Lower leg skin (tissue), 4 donors: Measurements from ENCODE around the gene CLUH. TPM values are rescaled to one million over a fixed set of nuclear protein-coding genes. Genes with fewer than 3 reads are reported as not detected.

Source experiments
- DNase-seq, 2 donors: peaks; one replicate each; pipeline ENCODE4 v3.0.0-alpha.2; 2019; ENCODE audit warnings: low spot score in 2 of 2
- H3K4me3 ChIP-seq: fragments of 200-600 bp; sonication (generic); 2 replicates; pipeline ENCODE4 v1.5.1; 2017; ENCODE audit warnings: mild to moderate bottlenecking, low read depth; ENCODE audit not compliant: poor library complexity, severe bottlenecking
- POLR2A ChIP-seq, 2 donors: fragments of 450-650 bp; IDR thresholded peaks; one replicate each; pipeline ENCODE4 v1.6.1; 2016 to 2017; ENCODE audit warnings: antibody characterized with exemption in 2 of 2, mild to moderate bottlenecking in 1 of 2, moderate library complexity in 1 of 2
- WGBS, 2 donors: methylation state at CpG; one replicate each; pipeline ENCODE4 v1.1.5; 2018; 5-methylcytosine and 5-hydroxymethylcytosine counted together
- intact Hi-C: fragments of 100-400 bp; cut with DNase I; formaldehyde crosslinking; loops from one replicate; pipeline ENCODE4 v1.15.0; 2023; ENCODE audit warnings: low total_unique reads
- total RNA-seq, 4 donors: library from RNA; depleted of rRNA; stranded (reverse); fragments of >200 nt; gene quantifications; one replicate each; pipeline ENCODE4 v1.1.0, GENCODE V29; 2016
- TF ChIP-seq, protein P1 (sequence below), 3 donors: fragments of 450-650 bp; IDR thresholded peaks; one replicate each; pipeline ENCODE4 v1.5.1; 2016; ENCODE audit warnings: antibody characterized with exemption in 3 of 3, mild to moderate bottlenecking in 3 of 3, moderate library complexity in 2 of 3

CLUH gene
- 100 to 1,000 TPM in 3 of 4 donors, 10 to 100 TPM in 1; 99.3 to 178 (median 117) TPM for total RNA-seq

DNA sequence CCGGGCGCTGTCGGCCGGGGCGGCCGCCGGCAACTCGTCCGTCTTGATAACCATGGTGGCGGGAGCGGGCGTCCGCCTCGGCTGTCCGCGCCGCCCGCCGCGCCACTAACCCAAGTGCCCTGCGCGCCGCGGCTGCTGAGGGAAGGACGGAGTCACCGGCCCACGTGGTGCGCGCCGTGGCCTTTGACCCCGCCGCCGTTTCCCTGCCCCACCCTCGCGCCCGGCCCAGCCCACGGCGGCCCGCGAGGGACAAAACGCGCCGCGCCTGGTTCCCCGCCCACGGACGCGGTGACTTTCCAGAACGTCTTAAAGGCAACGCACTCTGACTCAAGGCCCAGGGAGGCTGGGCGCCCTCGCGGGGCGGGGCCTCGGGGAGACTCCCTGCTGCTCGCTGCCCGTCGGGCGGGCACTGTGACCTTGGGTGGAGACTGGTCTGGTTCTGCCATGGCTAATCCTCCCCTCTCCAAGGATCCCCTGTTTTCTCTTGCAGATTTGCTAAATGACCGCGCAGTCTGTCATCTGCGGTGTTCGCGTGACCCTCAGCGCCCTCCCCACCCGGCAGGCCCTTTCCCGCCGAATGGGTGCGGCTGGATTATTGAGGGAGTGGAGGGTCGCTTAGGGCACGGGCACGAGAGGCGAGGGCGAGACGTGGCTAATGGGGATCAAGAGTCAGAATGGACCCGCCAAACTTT lies at the start of gene CLUH:
TSS of gene CLUH (minus strand) at position 157 of the 692 bp plus-strand sequence. CDS start at position 54, 103 bp downstream.
- peak; percentile 96 to 99 for DNase-seq
- WGBS, 2 donors, result 2% methylated on average over 25 to 26 of the region's 76 CpGs
- intact Hi-C loops, result no loop called here
- peak within 1 kb of the TSS; percentile 61 for H3K4me3 ChIP-seq
- TF ChIP-seq, protein P1, sequence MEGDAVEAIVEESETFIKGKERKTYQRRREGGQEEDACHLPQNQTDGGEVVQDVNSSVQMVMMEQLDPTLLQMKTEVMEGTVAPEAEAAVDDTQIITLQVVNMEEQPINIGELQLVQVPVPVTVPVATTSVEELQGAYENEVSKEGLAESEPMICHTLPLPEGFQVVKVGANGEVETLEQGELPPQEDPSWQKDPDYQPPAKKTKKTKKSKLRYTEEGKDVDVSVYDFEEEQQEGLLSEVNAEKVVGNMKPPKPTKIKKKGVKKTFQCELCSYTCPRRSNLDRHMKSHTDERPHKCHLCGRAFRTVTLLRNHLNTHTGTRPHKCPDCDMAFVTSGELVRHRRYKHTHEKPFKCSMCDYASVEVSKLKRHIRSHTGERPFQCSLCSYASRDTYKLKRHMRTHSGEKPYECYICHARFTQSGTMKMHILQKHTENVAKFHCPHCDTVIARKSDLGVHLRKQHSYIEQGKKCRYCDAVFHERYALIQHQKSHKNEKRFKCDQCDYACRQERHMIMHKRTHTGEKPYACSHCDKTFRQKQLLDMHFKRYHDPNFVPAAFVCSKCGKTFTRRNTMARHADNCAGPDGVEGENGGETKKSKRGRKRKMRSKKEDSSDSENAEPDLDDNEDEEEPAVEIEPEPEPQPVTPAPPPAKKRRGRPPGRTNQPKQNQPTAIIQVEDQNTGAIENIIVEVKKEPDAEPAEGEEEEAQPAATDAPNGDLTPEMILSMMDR (IDR thresholded peaks at IDR 0.05), result no peak
- no peak for TF ChIP-seq POLR2A (IDR thresholded peaks at IDR 0.05)

DNA sequence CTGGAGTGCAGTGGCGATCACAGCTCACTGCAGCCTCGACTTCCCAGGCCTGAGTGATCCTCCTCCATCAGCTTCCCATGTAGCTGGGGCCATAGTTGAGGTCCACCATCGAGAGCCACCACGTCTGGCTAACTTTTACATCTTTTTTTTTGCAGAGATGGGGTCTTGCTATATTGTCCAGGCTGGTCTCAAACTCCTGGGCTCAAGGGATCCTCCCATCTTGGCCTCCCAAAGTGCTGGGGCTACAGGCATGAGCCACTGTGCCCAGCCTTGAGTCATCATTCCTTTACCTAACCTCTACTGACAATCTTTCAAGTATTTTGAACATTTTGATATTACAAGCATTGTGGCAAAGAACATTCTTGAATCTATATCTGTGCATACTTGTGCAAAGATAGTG lies 47.3 kb upstream of the CLUH start:
- intact Hi-C loops, result no loop called here
- 65 to 76% methylated on average over 4 of the region's 4 CpGs for WGBS, 2 donors
- no peak for TF ChIP-seq POLR2A (IDR thresholded peaks at IDR 0.05)
- TF ChIP-seq, protein P1 (IDR thresholded peaks at IDR 0.05), result no peak
- H3K4me3 ChIP-seq, result no peak overlapping the region
- DNase-seq, result no peak

DNA sequence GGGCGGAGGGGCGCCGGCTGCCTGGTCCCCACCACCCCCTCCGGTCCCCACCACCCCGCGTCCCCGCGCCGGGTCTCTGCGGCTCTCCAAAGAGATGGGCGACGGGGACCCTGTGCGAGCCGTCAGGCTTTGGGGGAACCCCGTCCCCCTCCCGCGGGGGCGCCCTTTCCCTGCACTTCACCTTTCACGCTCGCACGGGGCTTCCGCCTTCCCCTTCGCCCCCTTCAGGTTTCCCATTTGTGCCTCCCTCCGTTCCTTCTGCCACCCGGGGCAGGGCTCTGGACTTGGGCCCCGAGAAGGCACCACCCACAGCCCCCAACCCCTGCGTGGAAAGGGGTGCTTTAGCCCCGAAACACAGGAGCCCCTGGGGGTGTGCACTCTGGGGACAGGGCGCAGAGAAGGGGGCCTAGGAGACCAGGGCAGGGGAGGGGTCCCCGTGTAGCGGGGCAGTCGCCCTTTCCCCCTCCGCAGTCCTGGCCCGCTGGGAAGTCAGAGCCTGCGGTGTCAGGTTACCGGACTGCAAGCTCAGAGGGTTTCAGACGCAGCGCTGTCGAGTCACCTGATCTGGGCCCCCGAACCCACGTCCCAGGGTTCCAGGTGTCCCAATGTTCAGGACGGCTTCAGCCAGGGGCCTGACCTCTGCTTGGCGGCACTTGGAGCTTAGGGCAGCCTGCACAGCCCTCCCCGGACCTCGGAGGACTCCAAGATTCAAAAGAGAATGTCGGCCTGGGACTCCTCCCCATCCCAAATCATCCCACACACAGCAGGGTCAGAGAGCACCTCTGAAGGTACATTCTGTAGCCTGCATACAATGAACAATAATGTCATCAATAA lies 44.5 kb upstream of the CLUH start:
- TF ChIP-seq POLR2A (IDR thresholded peaks at IDR 0.05), result no peak
- TF ChIP-seq, protein P1 (IDR thresholded peaks at IDR 0.05), result no peak
- H3K4me3 ChIP-seq, result no peak overlapping the region

GRCh38 chr17:2751491-2751890 lies 39.9 kb upstream of the CLUH start:
- TF ChIP-seq, protein P1 (IDR thresholded peaks at IDR 0.05), result no peak
- TF ChIP-seq POLR2A (IDR thresholded peaks at IDR 0.05), result no peak
- DNase-seq, result no peak
- WGBS, 2 donors, result 72 to 76% methylated on average over 2 of the region's 2 CpGs
- no peak overlapping the region for H3K4me3 ChIP-seq
- intact Hi-C loops, result no loop called here

More for the DNA sequence above, 44.5 kb upstream of the CLUH start:
- no peak for DNase-seq
- WGBS, 2 donors, result 2 to 4% methylated on average over 21 to 37 of the region's 46 CpGs
- intact Hi-C loops, result no loop called here

- DNase-seq, result no peak
- intact Hi-C loops, result no loop called here
- TF ChIP-seq, protein P1 (IDR thresholded peaks at IDR 0.05), result no peak
- TF ChIP-seq POLR2A (IDR thresholded peaks at IDR 0.05), result no peak
- 66 to 87% methylated on average over 2 of the region's 2 CpGs for WGBS, 2 donors
- H3K4me3 ChIP-seq, result no peak overlapping the region
These were observed 39.2 kb upstream of the CLUH start for GRCh38 chr17:2750721-2751120.
